ENCODE measurements around the gene B4GALT4.
"Not testable (repeated sequence)": the region's sequence is repeated elsewhere in the genome, so short reads cannot be mapped to it uniquely, and the experiment has no call there.

The B4GALT4 gene

GRCh38 chr3:119194237-119195150, 46.2 kb downstream of the B4GALT4 start:
- DNase-seq = no peak

- DNase-seq = no peak
These were observed 48.9 kb downstream of the B4GALT4 start for GRCh38 chr3:119191800-119192199.

GRCh38 chr3:119187266-119187665, 53.4 kb downstream of the B4GALT4 start:
- DNase-seq = no peak

GRCh38 chr3:119184796-119185570, 55.7 kb downstream of the B4GALT4 start:
- peak; percentile 16 for DNase-seq

GRCh38 chr3:119184111-119184510, 56.6 kb downstream of the B4GALT4 start:
- no peak for DNase-seq

- no peak for DNase-seq
These were observed 58.9 kb downstream of the B4GALT4 start for GRCh38 chr3:119181765-119182164.

- no peak for DNase-seq
These were observed 63.4 kb downstream of the B4GALT4 start for GRCh38 chr3:119177321-119177720.

- DNase-seq = no peak
These were observed 63.9 kb downstream of the B4GALT4 start for GRCh38 chr3:119176778-119177177.

- DNase-seq = no peak
These were observed 64.6 kb downstream of the B4GALT4 start for GRCh38 chr3:119175872-119176756.

GRCh38 chr3:119173325-119173724, 67.4 kb downstream of the B4GALT4 start, which contains the start of gene UPK1B:
UPK1B (plus strand) TSS chr3:119173598; CDS start chr3:119186742, 13,144 bp downstream.
- DNase-seq = no peak

- DNase-seq = no peak
These were observed 69.9 kb downstream of the B4GALT4 start for GRCh38 chr3:119170821-119171220.

GRCh38 chr3:119164745-119165144, 75.9 kb downstream of the B4GALT4 start:
- not testable (repeated sequence) for DNase-seq

All from activated CD4-positive, alpha-beta T cell treated with anti-CD3 and anti-CD28 coated beads, Interleukin-10, Interleukin-2, amounts not matched to agents 100 ng/mL and 50 ng/mL, durations not matched to agents 16 hours and 8 hours (primary cell).